IPS-NIHi11 (cell line): ENCODE data around the gene DNM1.

Source experiments
- DNase-seq: peaks from one replicate; pipeline ENCODE4 v3.0.0; 2012; ENCODE audit warnings: mixed read lengths, low spot score

DNM1 gene

GRCh38 chr9:128203024-128203706 is at the start of gene DNM1:
DNM1 (plus strand) TSS chr9:128203379; CDS start chr9:128203471, 92 bp downstream.
- DNase-seq, result peak; percentile 99

- no peak for DNase-seq
Observed at GRCh38 chr9:128153947-128154695, 49.1 kb upstream of the DNM1 start.

GRCh38 chr9:128155736-128156500 is 47.3 kb upstream of the DNM1 start:
- no peak for DNase-seq

- DNase-seq, result no peak
Observed at GRCh38 chr9:128159522-128159783, 43.7 kb upstream of the DNM1 start.

DNA sequence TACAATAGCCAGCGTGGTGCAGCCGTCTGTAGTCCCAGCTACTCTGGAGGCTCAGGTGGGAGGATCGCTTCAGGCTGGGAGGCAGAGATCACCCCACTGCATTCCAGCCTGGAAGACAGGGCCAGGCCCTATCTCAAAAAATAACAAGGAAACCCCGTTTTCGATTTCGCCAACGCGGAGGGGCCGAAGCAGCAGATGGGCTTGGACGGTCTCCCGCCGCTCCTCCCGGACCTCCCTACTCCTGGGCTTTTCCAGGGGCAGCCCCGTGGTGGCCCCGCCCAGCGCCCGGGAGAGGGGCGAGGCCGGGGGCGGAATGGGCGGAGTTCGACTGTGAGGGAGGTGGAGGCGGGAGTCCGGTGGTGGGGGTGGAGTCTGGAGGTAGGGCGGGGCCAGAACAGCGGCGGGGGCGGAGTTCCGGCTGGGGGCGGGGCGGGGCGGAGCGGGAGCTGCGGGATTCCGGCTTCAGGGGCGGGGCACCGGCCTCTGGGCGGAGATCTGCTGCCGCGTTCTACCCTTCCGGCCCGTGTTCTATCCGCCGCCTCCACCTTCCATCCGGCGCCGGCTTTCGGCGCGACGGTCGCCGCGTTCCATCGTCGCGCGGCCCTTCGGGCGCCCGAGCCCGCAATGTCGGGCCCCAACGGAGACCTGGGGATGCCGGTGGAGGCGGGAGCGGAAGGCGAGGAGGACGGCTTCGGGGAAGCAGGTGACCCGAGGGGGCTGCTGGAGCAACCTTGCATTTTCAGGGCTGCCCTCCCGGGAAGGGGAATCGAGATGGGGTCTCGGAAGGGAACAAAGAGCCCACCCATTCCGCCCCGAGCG is 43.2 kb upstream of the DNM1 start, which contains the start of gene BBLN:
Gene BBLN, plus strand, starts transcription at position 482 of the 819 bp plus-strand sequence. Its CDS starts 143 bp downstream, at position 625.
- peak; percentile 99 for DNase-seq

DNA sequence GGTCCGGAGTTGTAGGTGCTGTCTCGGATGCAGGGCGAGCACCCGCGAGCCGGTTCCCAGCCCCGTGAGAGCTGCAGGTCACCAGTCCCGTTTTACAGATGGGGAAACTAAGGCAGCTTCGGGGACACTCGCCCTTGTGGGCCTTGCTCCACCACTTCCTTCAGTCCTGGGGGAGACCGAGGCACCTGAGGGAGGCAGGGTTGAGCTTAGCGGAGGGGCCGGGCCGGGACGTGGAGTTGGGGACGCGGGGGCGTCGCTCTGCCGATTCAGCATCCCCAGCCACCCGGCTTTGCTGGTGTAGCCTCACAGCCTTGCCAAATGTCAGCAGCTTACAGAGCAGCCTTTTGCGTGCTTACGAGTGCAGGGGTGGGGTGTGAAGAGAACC is 42.6 kb upstream of the DNM1 start:
- peak; percentile 56 for DNase-seq

DNA sequence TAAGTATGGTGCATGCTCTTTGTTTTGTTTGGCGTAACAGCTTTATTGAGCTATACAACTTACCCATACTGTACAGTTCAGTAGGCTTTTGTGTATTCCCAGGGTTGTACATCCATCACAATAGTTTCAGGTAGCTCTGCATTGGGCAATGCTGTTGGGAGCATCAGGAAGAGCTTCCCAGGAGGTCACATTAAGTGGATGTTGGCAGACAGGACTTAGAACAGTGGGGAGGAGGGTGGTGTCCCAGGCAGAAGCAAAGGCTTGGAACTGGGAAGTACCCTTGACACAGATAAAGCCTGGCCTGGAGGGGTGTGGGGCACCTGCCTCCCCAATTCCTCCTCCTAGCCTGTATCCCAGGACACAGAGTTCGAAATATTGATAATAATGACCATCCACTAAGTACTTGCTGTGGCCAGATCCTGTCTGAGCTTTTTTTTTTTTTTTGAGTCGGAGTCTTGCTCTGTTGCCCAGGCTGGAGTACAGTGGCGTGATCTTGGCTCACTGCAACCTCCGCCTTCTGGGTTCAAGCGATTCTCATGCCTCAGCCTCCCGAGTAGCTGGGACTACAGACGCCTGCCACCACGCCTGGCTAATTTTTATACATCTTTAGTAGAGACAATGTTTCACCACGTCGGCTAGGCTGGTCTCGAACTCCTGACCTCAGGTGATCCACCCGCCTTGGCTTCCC is 41.8 kb upstream of the DNM1 start:
- DNase-seq, result no peak

- no peak for DNase-seq
Observed at GRCh38 chr9:128162215-128163026, 40.8 kb upstream of the DNM1 start.

DNA sequence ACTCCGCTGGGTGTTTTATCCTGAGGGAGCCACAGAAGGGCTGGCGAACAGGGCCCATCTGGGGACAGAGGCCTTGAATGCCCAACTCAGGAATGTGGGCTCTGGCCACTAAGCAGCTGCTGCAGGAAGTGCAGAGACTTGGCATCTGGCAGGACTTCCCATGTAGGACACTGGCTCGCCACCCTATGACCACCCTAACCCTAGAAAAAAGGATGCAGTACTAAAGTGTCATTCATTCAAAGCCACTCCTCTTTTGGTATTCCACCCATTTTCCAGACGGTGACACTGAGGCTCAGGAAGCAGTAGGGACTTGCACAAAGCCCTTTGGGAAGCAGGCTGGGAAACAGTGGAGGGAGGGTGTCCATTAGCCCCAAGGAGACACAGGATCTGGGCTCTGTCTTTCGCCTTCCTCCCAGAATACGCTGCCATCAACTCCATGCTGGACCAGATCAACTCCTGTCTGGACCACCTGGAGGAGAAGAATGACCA is 40.1 kb upstream of the DNM1 start:
- no peak for DNase-seq

DNA sequence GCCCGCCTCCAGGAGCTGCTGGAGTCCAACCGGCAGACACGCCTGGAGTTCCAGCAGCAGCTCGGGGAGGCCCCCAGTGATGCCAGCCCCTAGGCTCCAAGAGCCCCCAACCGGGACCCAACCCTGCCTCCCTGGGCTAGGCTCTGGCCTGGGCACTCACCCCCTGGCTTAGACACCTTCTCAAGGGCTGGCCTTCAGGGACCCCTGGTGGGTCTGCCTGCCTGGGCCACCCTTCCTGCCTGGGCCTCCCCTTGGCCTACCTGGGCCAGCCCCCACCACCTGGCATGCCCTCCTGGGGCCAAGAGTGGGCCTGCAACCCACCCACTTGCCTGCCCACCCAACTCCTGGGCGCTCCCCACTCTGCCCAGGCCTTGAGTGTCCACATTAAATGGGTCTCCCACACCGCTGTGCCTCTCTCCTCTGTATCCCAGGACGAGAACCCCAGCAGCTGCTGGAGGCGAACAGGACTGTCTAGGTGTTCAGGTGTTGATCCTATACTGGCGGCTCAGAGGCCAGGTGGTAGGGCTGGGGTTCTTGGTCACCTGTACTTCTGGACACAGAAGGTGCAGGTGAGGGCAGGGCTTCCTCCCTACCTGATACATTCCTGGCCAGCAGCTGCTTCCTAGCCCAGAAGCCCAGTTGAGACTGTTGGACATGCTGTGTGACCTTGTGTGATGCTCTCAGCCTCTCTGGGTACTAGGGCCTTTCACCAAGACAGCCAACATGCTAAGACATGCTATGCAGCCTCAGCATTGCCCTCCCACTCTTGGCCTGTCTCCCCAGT is 39.5 kb upstream of the DNM1 start:
- no peak for DNase-seq

- no peak for DNase-seq
Observed at GRCh38 chr9:128164307-128164885, 38.8 kb upstream of the DNM1 start.

DNA sequence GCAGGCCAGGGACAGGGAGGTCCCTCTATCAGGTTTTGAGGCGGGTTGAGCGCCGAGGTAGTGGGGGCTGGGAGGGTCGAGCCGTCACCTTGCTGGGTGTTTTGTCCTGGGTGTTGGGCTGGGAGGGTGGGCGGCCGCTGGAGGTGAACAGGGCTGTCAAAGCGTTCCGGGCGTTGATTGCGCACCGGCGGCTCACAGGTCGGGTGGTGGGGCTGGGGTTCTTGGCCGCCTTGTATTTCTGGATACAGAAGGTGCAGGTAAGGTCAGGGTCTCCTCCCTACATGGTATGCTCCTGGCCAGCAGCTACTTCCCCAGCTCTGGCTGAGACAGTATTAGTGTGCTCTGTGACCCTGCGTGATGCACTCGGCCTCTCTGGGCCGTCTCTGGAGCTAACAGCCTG is 37.0 kb upstream of the DNM1 start:
- DNase-seq, result no peak

- no peak for DNase-seq
Observed at GRCh38 chr9:128167209-128167608, 36.0 kb upstream of the DNM1 start.

- no peak for DNase-seq
Observed at GRCh38 chr9:128168731-128169308, 34.4 kb upstream of the DNM1 start.

GRCh38 chr9:128169492-128169891 is 33.7 kb upstream of the DNM1 start:
- DNase-seq, result no peak

GRCh38 chr9:128169925-128170324 is 33.3 kb upstream of the DNM1 start:
- DNase-seq, result no peak

GRCh38 chr9:128174062-128174461 is 29.1 kb upstream of the DNM1 start:
- DNase-seq, result no peak

DNA sequence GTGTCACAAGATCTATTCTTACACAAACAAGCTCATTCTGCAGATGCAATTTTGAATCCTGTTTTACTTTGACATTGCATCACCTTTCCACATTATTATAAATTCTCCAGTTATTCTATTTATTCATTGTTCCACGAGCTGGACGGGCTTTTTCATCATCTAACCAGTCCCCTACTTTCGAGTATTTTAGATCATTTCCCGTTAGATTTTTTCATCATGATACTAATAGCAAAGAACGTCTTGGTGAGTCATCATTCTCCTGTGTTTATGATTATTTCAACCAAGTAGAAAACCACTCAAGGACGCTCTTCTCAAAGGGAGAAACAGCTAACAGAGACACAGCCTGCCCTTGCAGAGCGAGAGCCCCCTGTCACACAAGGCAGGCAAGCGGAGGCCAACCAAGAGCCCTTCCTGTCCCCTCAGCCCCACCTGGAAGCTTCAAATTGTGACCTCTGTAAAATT is 28.0 kb upstream of the DNM1 start:
- DNase-seq, result no peak

DNA sequence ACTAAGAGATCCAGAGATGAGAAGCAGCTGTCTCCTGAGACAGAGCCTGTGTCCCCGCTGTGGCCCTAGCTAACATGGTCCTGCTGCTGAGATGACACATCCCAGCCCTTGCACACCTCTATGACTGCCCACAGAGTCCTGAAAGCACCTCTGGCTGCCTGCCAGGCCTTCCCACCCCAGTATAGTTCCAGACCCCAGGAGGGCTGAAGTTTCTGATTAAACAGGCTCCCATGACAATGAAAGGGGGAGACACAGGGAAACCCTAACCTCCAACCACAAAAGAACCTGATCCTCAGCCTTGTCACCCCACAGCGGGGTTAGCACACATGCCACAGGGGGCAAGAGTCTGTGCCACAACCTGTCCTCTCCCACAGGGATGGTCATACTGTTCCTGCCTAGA is 27.5 kb upstream of the DNM1 start:
- no peak for DNase-seq
